ENCODE data around the gene TULP4. TPM values are rescaled to one million over a fixed set of nuclear protein-coding genes. Genes with fewer than 3 reads are reported as not detected.
"Not testable (repeated sequence)": the region's sequence is repeated elsewhere in the genome, so short reads cannot be mapped to it uniquely, and the experiment has no call there.

Gene TULP4
- total RNA-seq, 4 donors from 2014 or later = 59.8 to 99.2 (median 88.6) TPM

DNA sequence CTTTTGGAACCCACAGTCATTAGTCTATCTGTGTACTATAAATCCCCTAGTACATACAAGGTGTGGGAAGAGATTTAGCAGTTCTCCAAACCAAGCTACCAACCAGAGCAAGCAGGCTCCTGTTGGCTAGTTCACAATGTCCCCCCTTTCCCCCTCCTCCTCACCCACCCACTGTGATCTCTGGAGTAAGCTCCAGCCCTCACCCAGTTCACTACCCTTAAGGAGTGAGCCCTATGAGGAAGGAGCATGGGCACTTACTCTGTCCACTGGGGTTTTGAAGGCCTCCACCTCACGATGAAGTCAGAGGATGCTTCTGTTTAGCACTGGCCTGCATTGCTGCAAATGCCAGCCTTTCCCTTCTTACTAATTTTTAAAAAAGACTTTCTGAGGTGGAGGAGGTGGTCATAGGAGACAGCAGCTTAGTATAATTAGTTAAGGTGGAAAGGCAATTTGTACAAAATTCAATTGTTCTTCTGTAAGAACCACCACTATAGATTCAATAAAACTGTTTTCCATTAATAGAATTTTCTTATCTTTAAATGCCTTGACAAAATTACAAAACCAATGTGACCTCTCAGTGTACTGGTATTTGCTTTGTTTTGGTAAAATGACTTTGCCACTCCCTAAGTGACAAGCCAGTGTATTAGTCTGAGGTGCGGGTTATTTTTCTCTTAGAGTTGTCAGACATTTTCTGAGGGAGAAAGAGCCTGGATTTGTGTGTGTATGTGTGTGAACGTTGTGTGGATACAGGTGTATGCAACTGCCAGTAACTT is 86.2 kb downstream of the TULP4 start:
- Histone ChIP-seq H3K4me3 (no peak overlapping the region), H3K27me3 (no peaks in the 10 kb centered on the region), H3K4me1 (peaks cover 10 to 14% of the 10 kb centered on the region in 2 donors), H3K36me3 (no peaks in the 10 kb centered on the region), H3K9me3 (no peaks in the 10 kb centered on the region), H3K27ac (no peak overlapping the region)
- intact Hi-C loops (cut with DNase I; ENCODE audit: low total_unique reads) = no loop called here
- in situ Hi-C loops (cut with MboI; ENCODE audit: low sequenced_read_pairs in 4 of 4) = no loop called here
- no peak for TF ChIP-seq POLR2A (IDR thresholded peaks at IDR 0.05)
- TF ChIP-seq, protein P1, sequence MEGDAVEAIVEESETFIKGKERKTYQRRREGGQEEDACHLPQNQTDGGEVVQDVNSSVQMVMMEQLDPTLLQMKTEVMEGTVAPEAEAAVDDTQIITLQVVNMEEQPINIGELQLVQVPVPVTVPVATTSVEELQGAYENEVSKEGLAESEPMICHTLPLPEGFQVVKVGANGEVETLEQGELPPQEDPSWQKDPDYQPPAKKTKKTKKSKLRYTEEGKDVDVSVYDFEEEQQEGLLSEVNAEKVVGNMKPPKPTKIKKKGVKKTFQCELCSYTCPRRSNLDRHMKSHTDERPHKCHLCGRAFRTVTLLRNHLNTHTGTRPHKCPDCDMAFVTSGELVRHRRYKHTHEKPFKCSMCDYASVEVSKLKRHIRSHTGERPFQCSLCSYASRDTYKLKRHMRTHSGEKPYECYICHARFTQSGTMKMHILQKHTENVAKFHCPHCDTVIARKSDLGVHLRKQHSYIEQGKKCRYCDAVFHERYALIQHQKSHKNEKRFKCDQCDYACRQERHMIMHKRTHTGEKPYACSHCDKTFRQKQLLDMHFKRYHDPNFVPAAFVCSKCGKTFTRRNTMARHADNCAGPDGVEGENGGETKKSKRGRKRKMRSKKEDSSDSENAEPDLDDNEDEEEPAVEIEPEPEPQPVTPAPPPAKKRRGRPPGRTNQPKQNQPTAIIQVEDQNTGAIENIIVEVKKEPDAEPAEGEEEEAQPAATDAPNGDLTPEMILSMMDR (IDR thresholded peaks at IDR 0.05 in 4 of 5, conservative IDR thresholded peaks at IDR 0.05 in 1 of 5) = no peak
- no peak for DNase-seq
- no peak for ATAC-seq

DNA sequence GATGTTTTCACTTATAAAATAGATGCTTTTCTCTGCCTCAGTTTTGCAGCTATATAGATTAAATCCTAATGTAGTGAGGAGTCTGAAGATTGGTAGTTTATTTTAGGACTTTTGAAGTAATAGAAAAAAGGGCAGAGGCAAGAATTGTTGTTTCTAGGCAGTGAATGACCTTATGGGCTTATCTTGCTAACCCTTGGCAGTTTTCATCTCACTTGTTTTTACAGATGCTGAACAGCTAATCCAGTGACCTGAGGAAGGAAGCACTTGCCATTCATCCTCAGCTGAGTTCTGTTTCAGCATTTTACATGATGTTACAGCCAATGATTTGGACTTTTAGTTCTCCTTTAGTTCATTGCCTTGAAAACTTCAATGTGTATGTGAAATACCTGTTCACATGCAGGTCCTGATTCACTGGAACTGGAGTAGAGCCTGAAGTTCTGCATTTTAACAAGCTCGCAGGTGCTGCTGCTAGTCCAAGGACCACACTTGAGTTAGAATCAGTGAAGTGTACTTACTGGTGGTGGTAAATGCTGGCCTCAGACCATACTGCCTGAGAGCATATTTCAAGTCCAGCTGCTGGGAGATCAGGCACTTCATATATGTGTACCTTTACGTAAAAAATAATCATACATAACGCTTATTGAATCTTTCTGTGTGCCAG is 86.9 kb downstream of the TULP4 start:
- TF ChIP-seq, protein P1 (IDR thresholded peaks at IDR 0.05 in 4 of 5, conservative IDR thresholded peaks at IDR 0.05 in 1 of 5) = no peak
- no peak for TF ChIP-seq POLR2A (IDR thresholded peaks at IDR 0.05)
- Histone ChIP-seq H3K36me3 (no peaks in the 10 kb centered on the region), H3K4me3 (no peak overlapping the region), H3K4me1 (peaks cover 10 to 14% of the 10 kb centered on the region in 2 donors), H3K27me3 (no peaks in the 10 kb centered on the region), H3K27ac (no peak overlapping the region), H3K9me3 (no peaks in the 10 kb centered on the region)
- ATAC-seq (no peak), DNase-seq (no peak)
- in situ Hi-C loops (cut with MboI; ENCODE audit: low sequenced_read_pairs in 4 of 4) (no loop called here), intact Hi-C loops (cut with DNase I; ENCODE audit: low total_unique reads) (no loop called here)

DNA sequence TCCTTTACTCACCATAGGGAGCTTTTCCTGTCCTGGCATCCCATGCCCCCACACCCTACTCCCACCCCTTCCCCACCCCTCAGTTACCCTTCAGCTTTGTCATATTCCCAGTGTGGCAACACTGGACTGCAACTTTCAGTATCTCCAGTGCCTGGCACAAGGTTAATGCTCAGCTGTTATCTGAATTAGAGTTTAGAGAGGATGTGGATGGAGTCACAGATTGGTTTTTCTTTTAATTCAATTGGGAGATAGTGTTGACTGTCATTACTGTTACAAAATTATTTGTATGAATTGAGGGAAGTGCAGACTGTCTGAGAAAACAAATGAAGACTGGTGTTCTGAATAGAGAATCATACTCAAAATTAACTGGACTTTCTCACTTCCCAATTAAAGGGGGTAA is 89.9 kb downstream of the TULP4 start:
- intact Hi-C loops (cut with DNase I; ENCODE audit: low total_unique reads) = no loop called here
- no peak overlapping the region for H3K4me3 ChIP-seq
- DNase-seq (no peak), ATAC-seq (no peak)
- no peaks in the 10 kb centered on the region for H3K9me3 ChIP-seq
- no peaks in the 10 kb centered on the region for H3K27me3 ChIP-seq
- H3K27ac ChIP-seq = no peak overlapping the region
- no peak for TF ChIP-seq POLR2A (IDR thresholded peaks at IDR 0.05)
- TF ChIP-seq, protein P1 (IDR thresholded peaks at IDR 0.05 in 4 of 5, conservative IDR thresholded peaks at IDR 0.05 in 1 of 5) = no peak
- H3K36me3 ChIP-seq = no peaks in the 10 kb centered on the region
- peaks cover 10 to 14% of the 10 kb centered on the region in 2 donors for H3K4me1 ChIP-seq
- in situ Hi-C loops (cut with MboI; ENCODE audit: low sequenced_read_pairs in 4 of 4) = no loop called here

DNA sequence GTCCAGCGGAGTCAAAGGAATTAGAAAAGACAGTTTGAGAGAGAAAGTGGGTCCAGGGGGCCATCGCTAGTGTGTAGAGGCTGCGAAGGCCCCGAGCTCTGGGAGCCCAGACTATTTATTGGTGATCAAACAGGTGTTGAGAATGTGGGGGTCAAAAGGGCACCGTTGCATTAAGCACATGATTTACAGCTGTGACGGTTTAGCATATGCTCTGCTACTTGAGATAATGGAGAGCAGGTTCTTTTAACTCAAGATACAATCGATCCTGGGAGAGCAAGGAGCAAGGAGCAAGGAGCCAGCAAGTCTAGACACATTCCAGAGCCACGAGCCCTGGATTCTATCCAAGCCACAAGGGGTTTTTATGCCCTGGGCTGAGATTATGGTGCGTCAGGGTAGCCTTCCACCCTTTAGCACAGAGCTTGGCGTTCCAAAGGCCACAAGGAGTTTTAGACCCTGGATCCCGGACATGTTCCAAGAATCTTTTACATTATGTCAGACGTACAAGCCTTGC is 93.1 kb downstream of the TULP4 start:
- H3K27me3 ChIP-seq; H3K9me3 ChIP-seq; H3K27ac ChIP-seq; intact Hi-C loops (cut with DNase I; ENCODE audit: low total_unique reads); H3K36me3 ChIP-seq; DNase-seq; in situ Hi-C loops (cut with MboI; ENCODE audit: low sequenced_read_pairs in 4 of 4); ATAC-seq; H3K4me3 ChIP-seq: not testable (repeated sequence)
- H3K4me1 ChIP-seq = peaks cover 28 to 32% of the 10 kb centered on the region in 2 donors

DNA sequence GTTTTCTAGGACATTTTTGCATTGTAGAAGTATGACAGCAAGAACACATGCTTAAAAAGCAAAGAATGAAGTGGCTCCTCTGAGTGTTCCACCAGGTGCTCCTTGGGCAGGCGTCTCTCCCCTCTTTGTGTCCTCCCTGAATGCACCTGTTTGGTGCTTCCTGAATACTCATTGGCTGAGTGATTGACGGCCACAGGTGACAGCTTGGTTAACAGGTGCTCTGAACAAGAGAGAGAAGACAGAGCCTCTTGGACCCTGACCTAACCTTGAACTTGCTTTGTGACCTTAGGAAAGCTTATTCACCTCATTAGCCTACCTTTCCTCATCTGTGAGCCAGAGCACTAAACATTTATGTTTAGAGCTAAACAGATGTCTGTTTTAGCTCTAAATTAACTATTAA is 93.7 kb downstream of the TULP4 start:
- ATAC-seq (no peak), DNase-seq (no peak)
- Histone ChIP-seq H3K27me3 (no peaks in the 10 kb centered on the region), H3K27ac (no peak overlapping the region), H3K4me1 (peaks cover 28 to 38% of the 10 kb centered on the region in 2 donors), H3K9me3 (no peaks in the 10 kb centered on the region), H3K4me3 (no peak overlapping the region), H3K36me3 (no peaks in the 10 kb centered on the region)
- TF ChIP-seq, protein P1 (IDR thresholded peaks at IDR 0.05 in 4 of 5, conservative IDR thresholded peaks at IDR 0.05 in 1 of 5) = no peak
- no peak for TF ChIP-seq POLR2A (IDR thresholded peaks at IDR 0.05)
- intact Hi-C loops (cut with DNase I; ENCODE audit: low total_unique reads) = no loop called here
- in situ Hi-C loops (cut with MboI; ENCODE audit: low sequenced_read_pairs in 4 of 4) = no loop called here

All from gastrocnemius medialis (tissue), 4 donors.